Cerebellar cortex (tissue), 1 donor: ENCODE results near the gene BEAN1.

Experiments used
- DNase-seq: peaks from one replicate; pipeline ENCODE4 v3.0.0-alpha.2; 2015; ENCODE audit warnings: low spot score

The BEAN1 gene

DNA sequence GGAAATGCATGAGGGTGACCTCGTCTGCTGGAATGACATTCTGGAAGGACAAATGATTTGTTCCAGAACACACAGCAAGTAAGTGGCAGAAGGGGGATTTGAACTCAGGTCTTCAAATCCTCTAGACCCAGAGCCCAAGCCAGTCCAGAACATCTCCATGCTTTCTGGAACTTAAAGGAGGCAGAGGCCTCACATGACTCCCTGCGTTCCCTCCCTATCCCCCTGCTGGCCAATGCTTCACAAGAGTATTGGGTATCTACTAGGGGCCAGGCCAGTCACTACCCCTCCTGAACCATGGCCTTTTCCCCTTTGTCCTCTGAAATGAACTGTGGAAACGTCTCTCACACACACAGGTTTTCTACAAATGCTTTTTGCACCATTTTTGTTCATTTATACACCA, 7.6 kb upstream of the BEAN1 start:
- no peak for DNase-seq

DNA sequence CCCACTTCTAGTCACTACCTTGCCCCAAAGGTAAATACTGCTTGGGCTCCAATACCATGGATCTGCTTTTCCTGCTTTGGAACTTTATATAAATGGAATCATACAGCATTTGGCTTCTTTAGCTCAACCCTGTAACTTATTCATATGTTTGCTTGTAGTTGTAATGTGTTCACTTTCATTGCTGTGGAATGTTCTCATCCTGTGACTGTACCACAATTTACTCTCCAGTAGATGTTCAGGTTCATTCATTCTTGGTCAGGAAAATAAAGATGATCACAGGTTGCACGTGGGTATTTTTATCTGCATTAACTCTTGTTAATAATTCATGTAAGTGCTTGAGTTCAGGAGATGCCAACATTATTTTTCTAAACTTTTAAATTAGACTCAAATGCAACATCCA, 6.7 kb upstream of the BEAN1 start:
- DNase-seq: no peak

DNA sequence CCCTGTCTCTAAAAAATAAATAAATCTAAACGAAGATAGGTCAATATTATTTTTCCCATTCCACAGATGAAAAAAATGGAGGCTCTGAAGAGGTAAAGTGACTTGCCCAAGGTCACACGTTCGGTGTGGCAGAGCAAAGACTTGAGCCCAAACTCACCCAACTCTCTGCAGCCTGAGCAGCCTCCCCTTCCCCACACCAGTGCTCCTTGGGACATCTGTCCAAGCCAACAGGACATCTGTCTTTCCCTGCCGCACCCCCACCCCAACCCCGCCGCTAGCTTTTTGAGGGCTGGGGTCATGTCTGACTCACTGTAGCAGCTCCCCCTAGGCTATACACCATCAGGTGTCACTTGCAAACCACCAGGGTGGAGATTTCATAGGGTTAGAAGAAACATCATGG, 5.2 kb upstream of the BEAN1 start:
- no peak for DNase-seq

DNA sequence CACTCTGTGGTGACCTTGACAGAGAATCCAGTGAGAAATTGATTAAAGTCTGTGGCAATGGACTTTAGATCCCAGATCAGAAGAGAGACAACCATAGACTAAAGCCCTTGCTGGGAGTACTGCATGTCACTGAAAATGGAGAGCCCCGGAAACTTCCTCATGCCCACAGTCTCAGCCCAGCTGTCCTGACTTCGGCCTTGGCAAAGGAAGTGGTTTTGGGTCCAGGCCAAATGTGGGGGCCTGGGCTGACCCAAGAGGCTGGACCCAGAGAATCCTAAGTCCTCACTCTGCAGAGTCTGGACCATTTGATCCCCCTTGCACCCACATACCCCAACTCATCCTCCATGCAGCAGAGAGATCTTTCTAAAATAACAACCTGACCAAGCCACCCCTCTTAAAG, 4.7 kb upstream of the BEAN1 start:
- DNase-seq: no peak

DNA sequence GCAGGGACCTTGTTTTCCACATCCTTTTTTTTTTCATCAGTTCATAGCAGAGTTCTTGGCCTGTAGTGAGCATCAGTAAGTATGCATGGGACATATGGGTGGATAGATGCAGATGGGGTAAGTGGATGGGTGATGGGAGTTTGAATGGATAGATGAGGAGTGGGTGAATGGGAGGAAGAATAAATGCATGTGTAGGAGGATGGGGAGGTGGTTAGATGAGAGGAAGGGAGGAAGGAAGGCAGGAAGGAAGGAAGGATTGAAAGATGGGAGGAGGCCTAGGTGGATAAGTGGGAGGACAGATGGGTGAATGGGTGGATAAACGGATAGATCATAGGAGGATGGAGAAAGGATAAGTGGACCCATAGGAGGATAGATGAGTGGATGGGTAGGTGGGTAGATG, 3.9 kb upstream of the BEAN1 start:
- no peak for DNase-seq

DNA sequence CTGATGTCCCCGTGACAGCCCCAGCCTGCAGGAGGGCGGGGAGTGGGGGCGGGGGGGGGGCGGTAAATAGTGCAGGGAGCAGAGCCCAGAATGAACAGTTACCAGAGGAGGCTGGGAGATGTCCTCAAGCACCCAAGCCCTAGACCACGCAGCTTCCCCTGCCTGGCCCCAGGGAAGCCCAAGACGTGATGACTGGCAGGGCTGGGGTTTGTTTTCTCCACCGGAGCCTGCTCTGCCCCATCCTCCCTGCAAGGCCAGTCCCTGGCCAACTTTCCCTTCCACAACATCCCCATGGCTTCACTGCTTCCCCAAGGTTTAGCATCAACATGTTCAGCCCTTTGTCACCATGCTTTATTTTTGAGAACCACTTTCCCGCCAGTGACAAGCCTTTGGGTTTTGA, 1.4 kb upstream of the BEAN1 start:
- no peak for DNase-seq

DNA sequence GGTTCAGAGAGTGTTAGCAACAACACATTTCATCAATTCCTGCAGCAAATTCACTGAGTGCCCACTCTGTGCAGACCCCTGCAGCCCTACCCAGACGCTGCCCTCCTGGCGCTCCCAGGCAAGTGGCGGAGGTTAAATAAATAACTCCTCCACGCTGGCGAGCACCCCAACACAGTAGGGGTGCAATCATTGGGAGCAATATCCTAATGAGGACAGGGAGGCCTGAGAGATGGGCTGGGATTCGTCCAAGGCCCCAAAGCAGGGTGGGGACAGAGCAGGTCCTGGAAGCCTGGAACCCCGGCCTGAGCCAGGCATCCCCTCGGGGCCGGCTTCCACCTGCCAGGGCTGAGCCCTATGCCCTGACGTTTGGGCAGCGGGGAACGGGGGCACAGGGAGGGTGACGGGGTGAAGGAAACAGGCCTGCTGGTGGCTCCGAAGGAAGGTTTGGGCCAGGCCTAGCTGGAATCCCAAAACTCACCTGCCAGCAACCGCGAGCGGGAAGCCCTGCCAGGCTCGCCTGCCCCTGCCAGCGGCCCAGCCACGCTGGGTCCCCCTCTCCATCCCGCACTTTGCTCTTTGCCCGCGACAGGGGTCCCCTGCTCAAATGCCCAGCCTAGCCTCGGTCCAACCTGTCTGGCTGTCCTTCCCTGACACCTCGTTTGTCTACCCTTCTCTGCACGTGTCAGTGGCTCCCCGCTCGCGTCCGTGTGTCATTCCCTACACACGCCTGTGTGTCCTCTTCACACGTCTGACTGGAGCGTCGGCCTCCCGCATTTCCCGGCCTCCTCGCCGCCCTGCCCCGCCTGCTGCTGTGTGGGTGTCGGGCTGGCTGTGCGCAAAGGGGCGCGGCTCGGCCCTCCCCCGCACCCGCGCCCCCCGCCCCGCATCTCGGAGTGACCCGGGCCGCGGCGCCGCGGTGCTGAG, 721 bp upstream of the BEAN1 start:
- DNase-seq: no peak

DNA sequence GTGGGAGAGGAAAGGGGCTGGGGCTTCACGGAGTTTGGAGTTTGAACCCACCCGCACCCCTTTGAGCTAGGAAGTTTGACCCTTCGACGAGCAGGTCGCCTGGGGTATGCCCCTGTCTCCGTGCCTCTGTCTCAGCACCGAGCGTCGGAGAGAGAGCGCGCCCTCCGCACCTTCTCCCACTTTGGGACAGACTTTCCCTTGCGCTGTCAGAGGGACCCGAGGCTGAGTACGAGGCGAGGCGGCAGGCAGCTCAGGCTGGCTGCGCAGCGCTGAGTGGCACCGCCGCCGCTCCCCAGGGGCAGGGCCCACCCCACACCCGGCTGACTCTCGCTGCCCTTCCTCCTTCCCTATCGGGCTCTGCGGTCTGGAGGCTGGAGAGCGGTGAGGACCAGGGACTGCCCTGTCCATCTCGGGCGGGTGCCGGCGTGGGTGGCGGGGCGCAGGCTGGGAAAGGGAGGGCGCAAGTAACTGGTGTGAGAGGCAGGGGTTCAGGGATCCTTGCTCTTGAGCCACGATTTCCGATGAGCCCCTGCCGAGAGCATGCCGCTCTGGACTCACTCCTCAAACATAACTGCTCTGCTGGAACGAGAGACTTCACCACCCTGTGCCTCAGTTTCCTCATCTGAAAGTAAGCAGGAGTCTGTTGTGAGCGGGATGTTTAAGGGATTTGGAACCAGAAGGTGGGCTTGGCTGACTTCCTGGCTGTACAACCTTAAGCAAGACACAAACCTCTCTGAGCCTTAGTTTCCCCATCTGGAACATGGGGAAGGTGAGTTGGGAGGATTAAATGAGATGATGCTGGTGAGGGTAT, 981 bp downstream of the BEAN1 start:
- no peak for DNase-seq

DNA sequence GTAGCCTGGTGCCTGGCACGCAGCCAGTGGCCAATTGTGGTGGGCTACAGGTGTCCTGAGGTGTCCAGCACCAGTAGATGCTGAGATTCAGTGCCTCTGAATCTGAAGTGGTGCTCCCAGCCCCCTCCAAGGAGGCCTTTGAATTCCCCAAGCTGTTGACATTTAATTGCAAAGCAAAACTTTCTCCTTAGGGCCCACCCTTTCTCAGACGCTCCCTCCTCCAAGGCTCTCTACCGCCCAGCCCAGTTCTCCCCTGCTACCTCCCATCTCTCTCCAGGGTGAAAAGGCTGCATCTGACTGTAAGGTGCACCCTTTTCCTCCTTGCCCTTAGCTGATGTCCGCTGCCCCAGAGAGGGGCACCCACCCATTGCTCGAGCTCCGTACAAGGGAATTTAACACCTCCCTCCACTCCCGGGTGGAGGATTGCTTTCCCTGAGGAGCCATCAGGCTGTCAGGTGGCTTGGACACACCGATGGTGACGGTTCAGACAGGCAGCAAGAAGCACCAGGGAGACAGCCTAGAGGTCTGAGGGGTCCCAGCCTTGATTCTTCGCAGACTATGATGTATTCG, 1.7 kb downstream of the BEAN1 start:
- no peak for DNase-seq

DNA sequence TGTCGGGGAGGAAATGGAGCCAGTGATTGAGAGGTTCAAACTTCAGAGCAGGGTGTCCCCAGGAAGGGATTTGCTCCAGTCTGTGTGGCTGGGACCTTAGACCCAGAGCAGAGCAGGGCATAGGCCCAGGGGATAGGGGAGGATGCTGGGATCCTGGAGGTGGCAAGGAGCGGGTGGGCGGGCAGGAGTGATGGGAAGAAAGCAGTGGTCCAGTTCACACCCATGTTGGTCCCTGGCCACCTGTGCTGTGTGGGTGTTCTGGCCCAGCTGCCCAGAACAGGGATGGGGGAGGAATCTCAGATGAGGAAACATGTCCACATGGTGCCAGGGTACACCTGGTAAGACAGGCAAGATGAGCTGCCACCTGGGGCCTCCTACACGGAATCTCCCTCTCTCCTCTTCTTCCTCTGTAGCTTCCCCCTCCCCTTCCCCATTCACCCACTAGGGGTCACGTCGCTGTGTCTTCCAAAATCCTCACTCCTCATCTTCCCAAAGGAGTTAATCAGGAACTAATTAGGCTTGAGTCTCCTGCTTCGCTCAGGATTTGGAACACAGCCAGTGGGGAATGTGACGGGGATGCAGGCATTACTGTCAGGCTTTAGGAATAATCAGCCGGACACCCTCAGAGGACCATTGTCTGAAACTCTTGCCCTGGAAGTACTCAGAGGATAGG, 2.3 kb downstream of the BEAN1 start:
- DNase-seq: no peak

DNA sequence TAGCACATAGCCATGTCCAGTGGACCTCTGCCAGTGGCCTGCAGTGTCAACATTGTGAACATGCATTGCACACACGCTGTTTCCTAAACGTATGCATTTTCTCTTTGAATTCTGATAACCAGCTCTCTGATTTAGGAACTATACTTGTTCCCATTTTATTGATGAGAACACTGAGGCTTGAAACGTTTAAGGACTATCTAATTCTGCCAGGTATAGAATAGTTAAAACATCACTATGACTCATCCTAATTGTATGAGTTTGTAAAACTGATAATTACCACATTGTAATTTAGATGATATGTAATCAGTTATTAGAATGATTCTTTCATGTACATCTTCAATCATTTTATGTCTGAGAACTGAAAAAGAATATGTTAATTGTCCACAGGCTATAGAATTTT, 3.1 kb downstream of the BEAN1 start:
- DNase-seq: no peak

DNA sequence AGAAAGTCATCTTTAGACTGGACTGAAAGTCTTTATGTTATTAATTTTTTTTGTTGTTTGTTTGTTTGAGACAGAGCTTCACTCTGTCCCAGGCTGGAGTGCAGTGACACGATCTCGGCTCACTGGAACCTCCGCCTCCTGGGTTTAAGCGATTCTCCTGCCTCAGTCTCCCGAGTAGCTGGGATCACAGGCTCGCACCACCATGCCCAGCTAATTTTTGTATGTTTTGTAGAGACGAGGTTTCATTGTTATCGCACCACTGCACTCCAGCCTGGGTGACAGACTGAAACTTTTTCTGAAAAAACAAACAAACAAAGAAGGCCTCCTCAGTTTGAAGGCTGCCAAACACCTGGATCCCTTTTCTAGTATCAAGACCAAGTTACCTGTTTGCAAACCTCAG, 4.7 kb downstream of the BEAN1 start:
- DNase-seq: no peak

DNA sequence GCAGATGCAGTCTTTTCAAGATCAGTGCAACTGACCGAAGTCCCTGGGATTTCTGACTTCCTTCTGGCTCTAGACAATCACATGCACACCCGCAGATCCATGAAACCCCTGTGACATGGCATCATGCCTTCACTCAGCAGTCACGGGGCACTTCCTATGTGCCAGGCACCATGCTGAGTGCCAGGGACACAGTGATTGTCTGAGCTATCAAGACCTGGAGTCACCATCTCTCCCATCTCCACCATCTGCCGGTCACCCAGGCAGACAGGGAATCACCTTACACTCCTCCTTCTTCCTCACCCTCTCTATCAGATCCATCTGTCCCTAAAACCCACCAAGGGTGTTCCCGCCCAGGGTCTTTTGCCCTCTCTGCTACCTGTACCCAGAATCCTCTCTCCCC, 5.3 kb downstream of the BEAN1 start:
- no peak for DNase-seq

DNA sequence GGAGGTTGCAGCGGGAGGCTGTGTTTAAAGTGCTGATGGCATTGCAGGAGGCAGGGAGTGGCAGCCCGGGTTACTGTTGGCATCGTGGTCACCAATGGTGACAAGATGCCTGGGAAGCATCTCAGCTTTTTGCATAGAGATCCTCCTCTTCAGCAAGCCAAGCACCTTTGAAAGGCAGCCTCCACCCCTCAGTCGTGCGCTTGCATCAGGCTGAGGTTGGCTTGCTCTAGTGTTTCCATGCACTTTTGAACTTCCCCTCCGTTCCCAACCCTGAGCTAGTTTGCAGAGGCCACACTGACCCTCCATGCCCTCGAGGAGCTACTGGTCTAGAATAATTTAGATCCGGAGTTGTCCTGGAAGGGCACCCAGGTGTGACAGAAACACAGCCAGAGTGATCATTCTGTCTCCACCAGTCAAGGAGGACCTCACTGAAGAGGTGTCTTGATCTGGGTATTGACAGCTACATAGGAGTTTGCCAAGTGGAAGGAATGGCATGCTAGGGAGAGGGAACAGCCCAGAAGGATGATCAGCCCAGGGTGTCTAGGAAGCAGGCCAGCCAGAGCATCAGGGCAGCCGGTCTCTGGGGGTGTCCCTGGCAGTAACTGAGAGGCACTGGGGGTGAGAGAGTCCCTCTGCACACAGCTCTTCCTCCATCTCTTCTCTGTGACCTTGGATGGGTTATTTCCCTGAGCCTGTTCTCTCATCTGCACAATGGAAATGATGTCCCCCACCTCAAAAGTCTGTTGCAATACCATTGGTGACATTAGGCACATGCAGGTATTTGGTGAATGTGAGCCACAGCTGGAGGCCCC, 7.7 kb downstream of the BEAN1 start:
- no peak for DNase-seq

DNA sequence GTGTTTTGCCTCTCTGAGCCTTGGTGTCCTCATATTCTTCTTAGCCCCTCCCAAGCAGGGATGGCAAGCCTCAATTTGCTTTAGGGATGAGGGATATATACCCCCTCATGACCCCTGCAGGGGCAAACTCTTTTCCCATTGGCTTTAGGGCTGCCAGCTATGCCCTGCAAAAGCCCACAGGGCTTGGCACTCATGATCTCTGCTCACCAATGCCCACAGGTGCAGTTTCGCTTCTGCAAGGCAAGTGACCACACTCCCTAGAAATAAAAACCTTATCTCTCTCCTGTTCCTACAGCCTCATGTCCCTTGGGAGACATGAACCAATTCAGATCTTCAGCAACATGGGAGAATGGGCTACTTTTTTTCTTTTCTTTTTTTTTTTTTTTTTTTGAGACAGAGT, 8.8 kb downstream of the BEAN1 start:
- no peak for DNase-seq

DNA sequence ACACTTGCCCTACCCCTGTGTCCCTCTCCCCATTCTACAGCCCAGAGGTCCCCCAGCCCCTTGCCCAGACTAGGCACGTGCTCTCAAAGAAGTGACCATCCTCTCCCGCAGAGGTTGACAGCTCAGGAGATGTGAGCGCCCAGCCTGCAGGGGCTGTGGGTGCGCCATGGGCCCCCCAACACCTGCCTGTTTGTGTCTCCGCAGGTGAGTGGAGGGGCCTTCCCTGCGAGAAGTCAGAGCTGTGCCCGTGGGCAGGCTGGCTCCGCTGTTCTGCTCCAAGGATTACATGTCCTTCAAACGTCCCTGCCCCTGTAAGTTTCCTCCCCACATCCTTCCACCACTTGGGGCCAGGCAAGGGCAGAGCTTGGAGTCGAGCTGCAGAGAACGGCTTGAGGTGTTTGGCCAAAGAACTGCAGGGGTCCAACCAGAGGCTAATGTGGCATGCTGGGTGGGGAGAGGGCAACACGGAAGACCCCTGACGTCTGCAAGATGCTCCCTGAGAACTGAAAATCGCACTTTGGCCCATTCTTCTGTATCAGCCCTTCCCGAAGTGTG, 10.4 kb downstream of the BEAN1 start:
- no peak for DNase-seq

DNA sequence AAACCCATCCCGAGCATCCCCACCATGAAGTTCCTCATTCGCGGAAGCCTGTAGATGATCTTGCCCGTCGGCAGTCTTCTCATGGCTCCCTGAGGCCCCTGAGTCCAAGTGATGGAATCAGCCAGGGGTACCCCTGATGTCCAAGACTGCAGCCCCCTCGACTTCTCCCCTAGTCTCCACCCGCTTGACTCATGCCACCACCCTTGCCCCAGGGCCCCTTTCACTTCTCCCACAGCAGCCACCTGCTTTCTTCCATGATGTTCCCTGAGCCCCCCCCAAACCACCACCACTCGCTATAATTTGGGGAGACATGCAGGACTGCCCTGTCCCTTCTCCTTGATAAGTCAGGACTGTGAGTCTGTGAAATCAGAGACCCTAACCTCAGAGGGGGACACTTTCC, 11.4 kb downstream of the BEAN1 start:
- DNase-seq: no peak

DNA sequence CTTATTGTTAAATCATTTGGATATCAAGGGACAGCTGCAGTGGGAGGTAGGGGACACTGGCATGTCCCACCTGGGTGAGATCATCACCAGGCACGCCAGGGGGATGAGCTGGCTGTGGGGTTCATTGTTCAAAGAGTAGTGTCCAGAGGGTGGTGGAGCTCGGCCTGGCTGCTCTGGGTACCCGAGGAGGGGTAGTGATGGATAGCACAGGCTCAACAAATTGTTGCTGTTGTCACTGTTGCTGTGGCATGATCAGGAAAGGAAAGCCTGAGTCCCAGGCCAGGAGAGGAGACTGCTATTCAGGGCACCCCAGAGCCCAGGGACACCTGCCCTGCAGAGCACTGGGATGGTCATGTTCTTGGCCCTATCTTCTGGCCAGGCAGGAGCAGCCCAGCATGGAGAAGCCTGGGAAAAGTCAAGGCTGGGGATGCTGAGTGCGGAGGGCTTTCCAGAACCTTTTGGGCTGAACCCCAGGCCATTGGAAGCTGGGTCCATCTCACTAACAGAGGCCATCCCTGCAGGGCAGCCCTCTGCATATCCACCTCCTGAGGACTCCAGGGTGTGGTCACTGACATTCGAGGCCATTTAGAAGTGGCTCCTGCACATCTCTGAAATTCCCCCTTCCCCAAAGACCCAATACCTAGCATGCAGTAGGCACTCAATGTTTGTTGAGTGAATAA, 12.1 kb downstream of the BEAN1 start:
- no peak for DNase-seq

DNA sequence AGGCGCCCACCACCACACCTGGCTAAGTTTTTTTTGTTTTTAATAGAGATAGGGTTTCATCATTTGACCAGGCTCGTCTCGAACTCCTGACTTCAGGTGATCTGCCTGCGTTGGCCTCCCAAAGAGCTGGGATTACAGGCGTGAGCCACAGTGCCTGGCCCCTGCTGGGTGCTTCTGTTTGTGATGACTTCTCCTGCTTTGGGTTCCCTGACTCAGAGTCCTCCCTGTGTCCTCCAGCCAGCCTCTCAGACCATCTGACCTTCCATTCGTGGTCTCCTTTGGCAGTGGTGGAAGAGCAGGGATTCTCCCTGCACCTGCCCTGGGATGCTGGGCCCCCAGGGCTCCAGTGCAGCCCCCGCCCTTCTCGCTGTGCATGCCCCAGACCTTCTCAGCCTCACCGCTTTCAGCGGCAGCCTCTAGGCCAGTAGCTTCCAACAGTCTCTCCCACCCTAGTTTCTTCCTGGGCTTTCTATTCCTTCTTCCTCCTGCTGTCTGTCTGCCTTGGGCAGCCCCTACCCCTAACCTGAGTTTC, 13.2 kb downstream of the BEAN1 start:
- DNase-seq: no peak

DNA sequence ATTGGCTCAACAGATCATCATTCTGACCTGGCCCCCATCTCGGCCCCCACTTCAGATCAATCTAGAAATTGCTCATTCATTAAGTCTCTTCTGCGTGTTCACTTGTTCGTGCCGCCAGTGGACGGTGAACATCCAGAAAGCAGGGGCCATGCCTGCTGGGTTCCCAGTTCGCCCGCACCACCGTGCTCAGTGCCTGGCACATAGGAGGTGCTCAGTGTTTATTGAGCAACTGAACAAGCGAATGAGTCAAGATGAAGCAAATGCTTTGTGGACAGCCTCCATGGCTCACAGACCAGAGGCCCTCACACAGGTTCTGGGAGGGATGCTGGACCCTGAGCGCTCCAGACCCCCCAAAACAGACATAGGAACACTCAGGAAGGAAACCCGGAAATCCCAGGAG, 13.9 kb downstream of the BEAN1 start:
- no peak for DNase-seq
